ENCODE results near the gene SCGB3A2.
"Not testable (repeated sequence)": the region's sequence is repeated elsewhere in the genome, so short reads cannot be mapped to it uniquely, and the experiment has no call there.

SCGB3A2 gene

GRCh38 chr5:147863454-147864158 lies 14.9 kb upstream of the SCGB3A2 start:
- DNase-seq (ENCODE audit: low read depth), result no peak

- no peak for DNase-seq (ENCODE audit: low read depth)
Observed at GRCh38 chr5:147869112-147869511, 9.4 kb upstream of the SCGB3A2 start.

GRCh38 chr5:147869892-147870291 lies 8.6 kb upstream of the SCGB3A2 start:
- DNase-seq (ENCODE audit: low read depth), result not testable (repeated sequence)

DNA sequence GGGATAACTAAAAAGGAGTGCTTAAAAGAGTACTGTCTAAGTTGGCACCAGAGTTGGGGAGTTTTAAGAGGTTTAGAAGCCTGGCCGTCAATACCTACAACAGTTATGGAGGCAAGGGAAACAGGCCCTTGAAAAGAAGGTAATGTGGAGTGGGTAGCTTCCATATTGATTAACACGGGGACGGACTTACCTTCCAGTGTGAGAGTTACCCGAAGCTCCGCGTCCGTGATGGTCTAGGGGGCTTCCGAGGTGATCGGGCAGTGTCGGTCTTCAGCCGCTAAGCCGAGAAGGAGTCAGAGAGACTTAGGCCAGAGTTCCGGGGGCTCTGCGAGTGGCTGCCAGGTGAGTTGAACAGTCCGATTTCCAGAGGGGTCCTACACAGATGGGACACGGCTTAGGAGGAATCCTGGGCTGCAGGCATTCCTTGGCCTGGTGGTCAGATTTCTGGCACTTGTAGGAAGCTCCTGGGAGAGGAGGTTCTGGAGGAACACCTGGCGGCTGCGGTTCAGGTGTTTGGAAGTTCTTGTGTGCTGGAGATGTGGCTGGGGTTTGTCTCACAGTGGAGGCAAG lies 6.4 kb upstream of the SCGB3A2 start:
- not testable (repeated sequence) for DNase-seq (ENCODE audit: low read depth)

GRCh38 chr5:147872744-147873435 lies 5.6 kb upstream of the SCGB3A2 start:
- DNase-seq (ENCODE audit: low read depth), result not testable (repeated sequence)

DNA sequence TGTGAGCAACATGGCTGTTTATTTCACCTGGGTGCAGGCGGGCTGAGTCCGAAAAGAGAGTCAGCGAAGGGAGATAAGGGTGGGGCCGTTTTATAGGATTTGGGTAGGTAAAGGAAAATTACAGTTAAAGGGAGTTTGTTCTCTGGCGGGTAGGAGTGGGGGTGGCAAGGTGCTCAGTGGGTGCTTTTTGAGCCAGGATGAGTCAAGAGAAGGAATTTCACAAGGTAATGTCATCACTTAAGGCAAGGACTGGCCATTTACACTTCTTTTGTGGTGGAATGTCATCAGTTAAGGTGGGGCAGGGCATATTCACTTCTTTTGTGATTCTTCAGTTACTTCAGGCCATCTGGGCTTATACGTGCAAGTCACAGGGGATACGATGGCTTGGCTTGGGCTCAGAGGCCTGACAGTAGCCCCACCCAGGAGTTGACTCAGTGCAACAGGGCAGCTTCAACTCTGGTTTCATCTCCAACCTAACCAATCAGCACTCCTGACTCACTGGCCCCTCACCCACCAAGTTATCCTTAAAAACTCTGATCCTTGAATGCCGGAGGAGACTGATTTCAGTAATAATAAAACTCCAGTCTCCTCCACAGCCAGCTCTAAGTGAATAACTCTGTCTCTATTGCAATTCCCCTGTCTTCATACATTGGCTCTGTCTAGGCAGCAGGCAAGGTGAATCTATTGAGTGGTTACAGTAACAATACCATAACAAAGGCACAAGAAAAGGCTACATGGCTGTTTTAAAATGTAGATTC lies 4.2 kb upstream of the SCGB3A2 start:
- not testable (repeated sequence) for DNase-seq (ENCODE audit: low read depth)

GRCh38 chr5:147874910-147875367 lies 3.6 kb upstream of the SCGB3A2 start:
- DNase-seq (ENCODE audit: low read depth), result no peak

GRCh38 chr5:147876141-147876540 lies 2.4 kb upstream of the SCGB3A2 start:
- no peak for DNase-seq (ENCODE audit: low read depth)

- DNase-seq (ENCODE audit: low read depth), result no peak
Observed at GRCh38 chr5:147876626-147877025, 1.9 kb upstream of the SCGB3A2 start.

GRCh38 chr5:147879784-147880183 lies 1.3 kb downstream of the SCGB3A2 start:
- no peak for DNase-seq (ENCODE audit: low read depth)

DNA sequence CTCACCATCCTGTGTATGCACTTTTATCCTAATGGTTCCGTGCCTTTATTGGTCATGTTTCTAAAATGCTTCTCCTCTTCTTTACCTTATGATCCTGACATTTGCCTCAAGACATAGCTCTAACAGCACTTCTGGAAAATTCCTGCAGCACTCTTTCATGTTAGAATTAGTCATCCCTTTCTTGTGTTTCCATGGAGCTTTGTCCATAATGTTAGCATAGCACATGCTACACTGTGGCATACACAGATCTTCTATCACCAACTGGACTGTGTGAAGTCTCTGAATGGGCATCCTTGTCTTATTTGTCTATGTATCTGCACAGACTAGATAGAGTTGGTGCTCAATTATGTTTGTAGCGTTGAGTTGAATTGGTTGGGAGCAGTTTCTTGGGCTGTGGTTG lies 2.0 kb downstream of the SCGB3A2 start:
- no peak for DNase-seq (ENCODE audit: low read depth)

- DNase-seq (ENCODE audit: low read depth), result no peak
Observed at GRCh38 chr5:147882586-147883313, 4.2 kb downstream of the SCGB3A2 start.

GRCh38 chr5:147887026-147887627 lies 8.6 kb downstream of the SCGB3A2 start:
- DNase-seq (ENCODE audit: low read depth), result no peak

DNA sequence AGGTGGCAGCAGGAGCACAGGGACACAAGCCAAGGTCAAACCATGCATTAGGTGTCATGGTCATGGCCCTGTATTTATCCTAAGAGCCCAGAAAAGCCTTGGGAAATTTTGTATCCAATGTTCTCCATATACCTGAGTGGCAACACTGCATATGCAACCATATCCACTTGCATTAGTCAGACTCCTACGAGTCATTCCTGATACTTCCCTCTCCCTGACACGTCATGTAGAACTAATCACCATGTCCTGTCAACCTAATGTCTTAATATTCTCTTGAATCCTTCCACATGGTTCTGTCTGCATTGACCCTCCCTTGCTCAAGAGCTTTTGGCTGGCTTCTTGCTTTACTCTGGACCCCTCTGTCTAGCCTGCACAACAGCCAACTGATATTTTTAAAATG lies 9.4 kb downstream of the SCGB3A2 start:
- no peak for DNase-seq (ENCODE audit: low read depth)

DNA sequence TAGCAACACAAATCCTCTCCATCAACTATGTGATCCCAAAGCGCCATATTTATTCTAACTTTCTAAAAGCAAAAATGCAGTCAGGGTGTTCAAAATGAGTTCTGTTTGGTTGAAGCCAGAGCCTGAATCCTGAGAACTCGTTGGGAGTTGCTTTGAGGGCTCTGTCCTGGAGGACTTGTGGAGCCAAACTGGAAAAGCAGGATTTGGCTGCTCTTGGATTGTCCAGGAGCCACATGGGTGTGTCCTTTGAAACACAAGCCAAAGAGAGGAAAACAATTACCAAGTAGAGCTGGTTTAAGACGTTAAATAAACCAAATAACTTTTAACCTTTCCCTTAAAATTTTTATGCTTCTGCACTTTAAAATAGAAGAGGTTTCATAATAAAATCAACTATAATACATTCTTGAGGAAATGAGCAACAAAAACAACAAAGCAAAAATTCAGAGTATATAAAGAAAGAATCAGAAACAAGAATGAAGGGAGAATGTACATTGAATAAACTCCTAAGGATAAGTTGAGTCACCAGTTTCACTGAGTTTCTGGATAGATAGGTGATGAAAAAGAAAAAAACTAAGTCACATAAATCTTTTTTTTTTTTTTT lies 14.3 kb downstream of the SCGB3A2 start:
- DNase-seq (ENCODE audit: low read depth), result no peak

- no peak for DNase-seq (ENCODE audit: low read depth)
Observed at GRCh38 chr5:147893820-147894219, 15.3 kb downstream of the SCGB3A2 start.

DNA sequence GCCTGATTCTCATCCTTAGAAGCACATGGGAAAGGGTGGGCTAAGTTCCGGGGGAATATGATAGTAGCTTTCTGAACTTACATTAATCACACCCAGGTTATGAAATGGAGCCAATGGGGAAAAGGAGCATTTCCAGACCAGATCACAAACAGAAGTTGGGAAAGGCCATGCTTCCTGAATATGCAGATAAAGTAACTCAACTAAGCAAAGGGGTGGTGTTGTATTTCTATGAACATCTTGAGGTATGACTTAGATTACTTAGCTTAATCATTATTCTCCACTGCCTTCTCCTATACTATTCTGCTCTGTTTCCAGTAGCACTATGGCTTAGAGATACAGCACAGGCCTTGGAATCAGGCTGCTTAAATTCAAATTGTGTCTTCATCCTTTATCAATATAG lies 17.4 kb downstream of the SCGB3A2 start:
- DNase-seq (ENCODE audit: low read depth), result no peak

- no peak for DNase-seq (ENCODE audit: low read depth)
Observed at GRCh38 chr5:147898875-147899401, 20.4 kb downstream of the SCGB3A2 start.

DNA sequence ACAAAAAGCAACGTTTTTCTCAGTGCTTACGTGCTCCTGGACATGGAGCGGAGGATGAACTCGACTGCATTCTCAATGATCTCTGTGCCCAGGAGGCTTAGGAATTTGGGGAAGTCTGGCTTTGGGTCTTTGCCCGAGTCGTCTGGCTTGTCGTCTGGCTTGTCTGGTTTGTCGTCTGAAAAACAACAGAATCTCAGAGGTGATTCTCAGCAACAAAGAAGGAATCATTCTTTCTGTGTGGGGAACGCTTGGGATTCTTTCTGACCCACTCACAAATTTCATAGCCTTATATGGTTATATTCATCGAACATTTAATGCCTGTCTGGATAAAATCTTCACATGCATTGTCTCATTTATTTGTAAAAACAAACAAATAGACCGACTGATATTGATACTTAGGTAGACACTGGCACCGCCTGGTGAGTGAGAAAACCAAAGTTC lies 23.1 kb downstream of the SCGB3A2 start:
- DNase-seq (ENCODE audit: low read depth), result no peak

DNA sequence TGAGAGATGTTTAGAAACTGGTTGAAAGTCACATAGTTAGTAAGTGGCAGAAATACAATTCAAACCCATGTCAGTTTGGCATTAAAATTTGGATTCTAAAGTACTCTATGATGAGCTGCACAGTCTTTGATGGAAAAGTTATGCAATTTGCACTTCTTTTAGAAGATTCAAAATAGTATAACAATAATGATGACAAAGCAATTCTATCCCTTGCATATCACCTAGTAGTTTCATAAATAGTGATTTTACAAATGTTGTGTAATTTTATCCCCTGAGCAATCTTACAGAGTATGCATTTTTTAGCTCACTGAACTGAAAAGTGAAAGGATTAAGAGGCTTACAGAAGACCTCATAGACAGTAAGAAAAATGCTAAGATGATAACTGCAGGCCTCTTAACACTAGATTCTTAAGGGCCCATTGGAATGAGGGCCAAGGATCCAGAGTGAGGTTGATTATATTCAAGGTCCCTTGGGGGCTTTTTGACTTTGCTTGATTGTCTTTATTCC lies 24.2 kb downstream of the SCGB3A2 start:
- no peak for DNase-seq (ENCODE audit: low read depth)
